ENCODE results near the gene CORO2B. TPM values are rescaled to one million over a fixed set of nuclear protein-coding genes. Genes with fewer than 3 reads are reported as not detected.

The CORO2B gene
- total RNA-seq, 8 experiments from 2014 or later, result 2.1 to 28.3 (median 16.4) TPM

GRCh38 chr15:68684476-68684875 is 105.7 kb downstream of the CORO2B start:
- peaks cover 22 to 30% of the 10 kb centered on the region in 2 donors for H3K4me1 ChIP-seq (replicated peaks in 1 of 2)
- no peak overlapping the region for H3K27ac ChIP-seq
- in situ Hi-C loops (cut with MboI; ENCODE audit: low pct_unique_long_range_greater_than_20kb in 2 of 9, low sequenced_read_pairs in 9 of 9, unreplicated experiment in 9 of 9), result loop anchor here in 1 of 9 experiments (25.0 kb wide), 1 partner anchor 122 kb away; no protein-coding TSS in a partner anchor
- no peak for ATAC-seq (replicated peaks in 6 of 8)
- H3K4me3 ChIP-seq, result no peak overlapping the region
- 60 to 100% (median 83%) methylated on average over 1 to 4 of the region's 5 CpGs; no CpG with 5 or more reads in 4 of the 10 experiments for WGBS, 10 experiments

- H3K27ac ChIP-seq, result no peak overlapping the region
- in situ Hi-C loops (cut with MboI; ENCODE audit: low pct_unique_long_range_greater_than_20kb in 2 of 9, low sequenced_read_pairs in 9 of 9, unreplicated experiment in 9 of 9), result loop anchor here in 1 of 9 experiments (25.0 kb wide), 1 partner anchor 125 kb away; no protein-coding TSS in a partner anchor
- H3K4me1 ChIP-seq (replicated peaks in 1 of 2), result peaks cover 22 to 36% of the 10 kb centered on the region in 2 donors
- no peak for ATAC-seq (replicated peaks in 6 of 8)
- 69 to 100% (median 81%) methylated on average over 1 to 8 of the region's 8 CpGs for WGBS, 10 experiments
- H3K4me3 ChIP-seq, result no peak overlapping the region
These were observed 108.4 kb downstream of the CORO2B start for GRCh38 chr15:68687136-68687735.

- Histone ChIP-seq H3K4me1 (replicated peaks in 1 of 2) (peaks cover 27 to 44% of the 10 kb centered on the region in 2 donors), H3K27ac (no peak overlapping the region), H3K4me3 (no peak overlapping the region)
- ATAC-seq (replicated peaks in 6 of 8), result peak in 5 of 8 experiments; percentile 61 to 76 (median 68)
- WGBS, 10 experiments, result 13 to 100% (median 80%) methylated on average over 1 to 3 of the region's 6 CpGs; no CpG with 5 or more reads in 5 of the 10 experiments
- in situ Hi-C loops (cut with MboI; ENCODE audit: low pct_unique_long_range_greater_than_20kb in 2 of 9, low sequenced_read_pairs in 9 of 9, unreplicated experiment in 9 of 9), result loop anchor here in 1 of 9 experiments (25.0 kb wide), 1 partner anchor 129 kb away; no protein-coding TSS in a partner anchor
These were observed 112.9 kb downstream of the CORO2B start for GRCh38 chr15:68691705-68692104.

GRCh38 chr15:68693071-68693470 is 114.3 kb downstream of the CORO2B start:
- in situ Hi-C loops (cut with MboI; ENCODE audit: low pct_unique_long_range_greater_than_20kb in 2 of 9, low sequenced_read_pairs in 9 of 9, unreplicated experiment in 9 of 9), result loop anchor here in 1 of 9 experiments (25.0 kb wide), 1 partner anchor 131 kb away; no protein-coding TSS in a partner anchor
- peak in 1 of 8 experiments; percentile 20 for ATAC-seq (replicated peaks in 6 of 8)
- no peak overlapping the region for H3K27ac ChIP-seq
- H3K4me3 ChIP-seq, result no peak overlapping the region
- 0 to 70% (median 42%) methylated on average over 1 to 3 of the region's 3 CpGs; no CpG with 5 or more reads in 1 of the 10 experiments for WGBS, 10 experiments
- H3K4me1 ChIP-seq (replicated peaks in 1 of 2), result peaks cover 27 to 34% of the 10 kb centered on the region in 2 donors

- H3K4me3 ChIP-seq, result no peak overlapping the region
- H3K27ac ChIP-seq, result no peak overlapping the region
- no peak for ATAC-seq (replicated peaks in 6 of 8)
- peaks cover 18 to 25% of the 10 kb centered on the region in 2 donors for H3K4me1 ChIP-seq (replicated peaks in 1 of 2)
- in situ Hi-C loops (cut with MboI; ENCODE audit: low pct_unique_long_range_greater_than_20kb in 2 of 9, low sequenced_read_pairs in 9 of 9, unreplicated experiment in 9 of 9), result loop anchor here in 1 of 9 experiments (25.0 kb wide), 1 partner anchor 132 kb away; no protein-coding TSS in a partner anchor
- 71 to 100% (median 95%) methylated on average over 1 to 4 of the region's 4 CpGs; no CpG with 5 or more reads in 3 of the 10 experiments for WGBS, 10 experiments
These were observed 115.3 kb downstream of the CORO2B start for GRCh38 chr15:68694111-68694510.

- 35 to 100% (median 87%) methylated on average over 1 to 4 of the region's 9 CpGs; no CpG with 5 or more reads in 4 of the 10 experiments for WGBS, 10 experiments
- no peak for ATAC-seq (replicated peaks in 6 of 8)
- Histone ChIP-seq H3K4me3 (no peak overlapping the region), H3K27ac (peak overlapping the region in 1 of 2 donors; percentile 17), H3K4me1 (replicated peaks in 1 of 2) (peaks cover 26 to 31% of the 10 kb centered on the region in 2 donors)
- in situ Hi-C loops (cut with MboI; ENCODE audit: low pct_unique_long_range_greater_than_20kb in 2 of 9, low sequenced_read_pairs in 9 of 9, unreplicated experiment in 9 of 9), result loop anchor here in 1 of 9 experiments (25.0 kb wide), 1 partner anchor 133 kb away; no protein-coding TSS in a partner anchor
These were observed 116.3 kb downstream of the CORO2B start for GRCh38 chr15:68695061-68695595.

GRCh38 chr15:68696414-68697363 is 117.9 kb downstream of the CORO2B start:
- in situ Hi-C loops (cut with MboI; ENCODE audit: low pct_unique_long_range_greater_than_20kb in 2 of 9, low sequenced_read_pairs in 9 of 9, unreplicated experiment in 9 of 9), result loop anchor here in 1 of 9 experiments (25.0 kb wide), 1 partner anchor 134 kb away; no protein-coding TSS in a partner anchor
- Histone ChIP-seq H3K4me1 (replicated peaks in 1 of 2) (peaks cover 34 to 40% of the 10 kb centered on the region in 2 donors), H3K27ac (no peak overlapping the region), H3K4me3 (no peak overlapping the region)
- ATAC-seq (replicated peaks in 6 of 8), result no peak
- WGBS, 10 experiments, result 73 to 100% (median 97%) methylated on average over 1 to 8 of the region's 8 CpGs

GRCh38 chr15:68697711-68698690 is 119.2 kb downstream of the CORO2B start:
- ATAC-seq (replicated peaks in 6 of 8), result no peak
- 25 to 100% (median 90%) methylated on average over 1 to 5 of the region's 9 CpGs; no CpG with 5 or more reads in 5 of the 10 experiments for WGBS, 10 experiments
- in situ Hi-C loops (cut with MboI; ENCODE audit: low pct_unique_long_range_greater_than_20kb in 2 of 9, low sequenced_read_pairs in 9 of 9, unreplicated experiment in 9 of 9), result loop anchor here in 1 of 9 experiments (25.0 kb wide), 1 partner anchor 136 kb away; no protein-coding TSS in a partner anchor
- Histone ChIP-seq H3K27ac (no peak overlapping the region), H3K4me3 (no peak overlapping the region), H3K4me1 (replicated peaks in 1 of 2) (peaks cover 36 to 39% of the 10 kb centered on the region in 2 donors)

GRCh38 chr15:68698708-68699107 is 119.9 kb downstream of the CORO2B start:
- H3K4me1 ChIP-seq (replicated peaks in 1 of 2), result peaks cover 31 to 36% of the 10 kb centered on the region in 2 donors
- H3K4me3 ChIP-seq, result no peak overlapping the region
- in situ Hi-C loops (cut with MboI; ENCODE audit: low pct_unique_long_range_greater_than_20kb in 2 of 9, low sequenced_read_pairs in 9 of 9, unreplicated experiment in 9 of 9), result loop anchor here in 1 of 9 experiments (25.0 kb wide), 1 partner anchor 136 kb away; no protein-coding TSS in a partner anchor
- 76 to 100% (median 83%) methylated on average over 1 to 3 of the region's 5 CpGs; no CpG with 5 or more reads in 3 of the 10 experiments for WGBS, 10 experiments
- H3K27ac ChIP-seq, result peak overlapping the region in 1 of 2 donors; percentile 19
- ATAC-seq (replicated peaks in 6 of 8), result no peak

GRCh38 chr15:68699124-68699880 is 120.5 kb downstream of the CORO2B start:
- ATAC-seq (replicated peaks in 6 of 8), result peak in 3 of 8 experiments; percentile 11 to 79 (median 33)
- in situ Hi-C loops (cut with MboI; ENCODE audit: low pct_unique_long_range_greater_than_20kb in 2 of 9, low sequenced_read_pairs in 9 of 9, unreplicated experiment in 9 of 9), result loop anchor here in 1 of 9 experiments (25.0 kb wide), 1 partner anchor 137 kb away; no protein-coding TSS in a partner anchor
- 83 to 100% (median 87%) methylated on average over 2 to 6 of the region's 12 CpGs; no CpG with 5 or more reads in 7 of the 10 experiments for WGBS, 10 experiments
- no peak overlapping the region for H3K4me3 ChIP-seq
- peak overlapping the region; percentile 91 to 93 for H3K27ac ChIP-seq
- peaks cover 31 to 36% of the 10 kb centered on the region in 2 donors for H3K4me1 ChIP-seq (replicated peaks in 1 of 2)
